ENCODE data around the gene LAMC1.

DNA sequence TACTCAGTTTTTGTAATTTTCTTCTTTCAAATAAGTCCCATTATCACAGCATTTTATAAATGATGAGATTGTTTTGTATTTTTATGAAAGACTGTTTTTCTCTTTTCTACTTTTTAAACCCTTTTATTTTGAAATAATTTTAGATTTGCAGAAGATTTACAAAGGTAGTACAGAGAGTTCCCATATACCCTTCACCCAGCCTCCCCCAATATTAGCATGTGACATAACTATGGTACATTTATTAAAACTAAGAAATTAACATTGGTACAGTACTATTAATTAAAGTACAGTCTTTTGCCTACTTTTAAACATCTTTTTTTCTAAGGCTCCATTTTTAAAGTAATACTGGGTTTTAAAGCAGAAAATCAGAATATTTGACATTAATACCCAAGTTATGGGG is 127.2 kb downstream of the LAMC1 start:
- TF ChIP-seq, protein P1, sequence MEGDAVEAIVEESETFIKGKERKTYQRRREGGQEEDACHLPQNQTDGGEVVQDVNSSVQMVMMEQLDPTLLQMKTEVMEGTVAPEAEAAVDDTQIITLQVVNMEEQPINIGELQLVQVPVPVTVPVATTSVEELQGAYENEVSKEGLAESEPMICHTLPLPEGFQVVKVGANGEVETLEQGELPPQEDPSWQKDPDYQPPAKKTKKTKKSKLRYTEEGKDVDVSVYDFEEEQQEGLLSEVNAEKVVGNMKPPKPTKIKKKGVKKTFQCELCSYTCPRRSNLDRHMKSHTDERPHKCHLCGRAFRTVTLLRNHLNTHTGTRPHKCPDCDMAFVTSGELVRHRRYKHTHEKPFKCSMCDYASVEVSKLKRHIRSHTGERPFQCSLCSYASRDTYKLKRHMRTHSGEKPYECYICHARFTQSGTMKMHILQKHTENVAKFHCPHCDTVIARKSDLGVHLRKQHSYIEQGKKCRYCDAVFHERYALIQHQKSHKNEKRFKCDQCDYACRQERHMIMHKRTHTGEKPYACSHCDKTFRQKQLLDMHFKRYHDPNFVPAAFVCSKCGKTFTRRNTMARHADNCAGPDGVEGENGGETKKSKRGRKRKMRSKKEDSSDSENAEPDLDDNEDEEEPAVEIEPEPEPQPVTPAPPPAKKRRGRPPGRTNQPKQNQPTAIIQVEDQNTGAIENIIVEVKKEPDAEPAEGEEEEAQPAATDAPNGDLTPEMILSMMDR (IDR thresholded peaks at IDR 0.05), result no peak
- TF ChIP-seq POLR2A (IDR thresholded peaks at IDR 0.05), result no peak

All from uterus (tissue), 2 donors.